PC-9 (cell line): ENCODE data around the gene SPARC. TPM values are rescaled to one million over a fixed set of nuclear protein-coding genes. Genes with fewer than 3 reads are reported as not detected.

Source experiments
- BruUV-seq: library from RNA; stranded (reverse); fragments of 400-500 nt; replicated peaks from 2 replicates; lab custom pipeline; 2021; lab: Mats Ljungman, UMichigan
- CTCF ChIA-PET: fragments of 300-600 bp; sonication (Branson Sonifier 250); formaldehyde crosslinking; loops from one replicate; lab custom pipeline; 2022; ENCODE audit warnings: antibody characterized with exemption; lab: Charles Lee
- POLR2A ChIA-PET: fragments of 300-600 bp; sonication (Branson Sonifier 250); formaldehyde crosslinking; loops from one replicate; lab custom pipeline; 2022; ENCODE audit warnings: antibody characterized with exemption; ENCODE audit not compliant: unreplicated experiment; lab: Charles Lee
- DNase-seq, 2 experiments: peaks; one replicate each; pipeline versions ENCODE4 v3.0.0 to v3.0.0-alpha.2; 2015 to 2022; ENCODE audit warnings: mixed read lengths in 1 of 2
- H2AFZ ChIP-seq: fragments of 200-600 bp; sonication (generic); 2 replicates; pipeline ENCODE4 v1.8.1; 2017; ENCODE audit warnings: antibody characterized with exemption
- H3F3A ChIP-seq: fragments of 200-600 bp; sonication (generic); 2 replicates; pipeline ENCODE4 v1.8.1; 2017; ENCODE audit warnings: antibody characterized with exemption, mild to moderate bottlenecking, low read depth; ENCODE audit not compliant: insufficient read depth
- H3K27ac ChIP-seq: fragments of 200-600 bp; sonication (generic); 2 replicates; pipeline ENCODE4 v1.6.1; 2016; ENCODE audit warnings: mixed run types
- H3K27me3 ChIP-seq: fragments of 200-600 bp; sonication (generic); 2 replicates; pipeline ENCODE4 v1.6.1; 2016; ENCODE audit warnings: low read depth, mixed run types; ENCODE audit not compliant: insufficient read depth
- H3K36me3 ChIP-seq: fragments of 200-600 bp; sonication (generic); 2 replicates; pipeline ENCODE4 v1.6.1; 2016; ENCODE audit warnings: low read depth, mixed run types
- H3K4me1 ChIP-seq: fragments of 200-600 bp; sonication (generic); replicated peaks from 2 replicates; pipeline ENCODE4 v1.6.1; 2016; ENCODE audit warnings: mixed run types; ENCODE audit not compliant: insufficient read depth
- H3K4me2 ChIP-seq: fragments of 200-600 bp; sonication (generic); 2 replicates; pipeline ENCODE4 v1.6.1; 2017; ENCODE audit warnings: mixed run types
- H3K4me3 ChIP-seq: fragments of 200-600 bp; sonication (generic); 2 replicates; pipeline ENCODE4 v1.6.1; 2016; ENCODE audit warnings: mixed run types
- H3K79me2 ChIP-seq: fragments of 200-600 bp; sonication (generic); 2 replicates; pipeline ENCODE4 v1.6.1; 2017; ENCODE audit warnings: low read depth, mixed run types
- H3K9me2 ChIP-seq: fragments of 200-600 bp; sonication (generic); 2 replicates; pipeline ENCODE4 v1.8.1; 2017; ENCODE audit warnings: mild to moderate bottlenecking; ENCODE audit not compliant: insufficient read depth
- H3K9me3 ChIP-seq: fragments of 200-600 bp; sonication (generic); 2 replicates; pipeline ENCODE4 v1.8.1; 2016; ENCODE audit warnings: low read depth; ENCODE audit not compliant: insufficient read depth
- H4K20me1 ChIP-seq: fragments of 200-600 bp; sonication (generic); 2 replicates; pipeline ENCODE4 v1.8.1; 2017; ENCODE audit not compliant: insufficient read depth
- EZH2 ChIP-seq: fragments of 200-600 bp; sonication (generic); IDR thresholded peaks from 2 replicates; pipeline ENCODE4 v1.8.0; 2017; ENCODE audit warnings: antibody characterized with exemption, low read depth
- intact Hi-C: fragments of 100-400 bp; cut with micrococcal nuclease; formaldehyde crosslinking; loops from one replicate; pipeline ENCODE4 v1.10.0; 2022; ENCODE audit not compliant: unreplicated experiment
- total RNA-seq: library from RNA; stranded (reverse); gene quantifications from 2 replicates; pipeline ENCODE4 v1.2.3, GENCODE V29; 2021
- TF ChIP-seq, protein P1 (sequence below): fragments of 200-600 bp; sonication (generic); conservative IDR thresholded peaks from 2 replicates; pipeline ENCODE4 v1.6.1; 2017; ENCODE audit warnings: mixed run types, antibody characterized with exemption, mild to moderate bottlenecking, moderate library complexity

SPARC gene
- total RNA-seq, 1 experiment from 2014 or later = 84.1 TPM

DNA sequence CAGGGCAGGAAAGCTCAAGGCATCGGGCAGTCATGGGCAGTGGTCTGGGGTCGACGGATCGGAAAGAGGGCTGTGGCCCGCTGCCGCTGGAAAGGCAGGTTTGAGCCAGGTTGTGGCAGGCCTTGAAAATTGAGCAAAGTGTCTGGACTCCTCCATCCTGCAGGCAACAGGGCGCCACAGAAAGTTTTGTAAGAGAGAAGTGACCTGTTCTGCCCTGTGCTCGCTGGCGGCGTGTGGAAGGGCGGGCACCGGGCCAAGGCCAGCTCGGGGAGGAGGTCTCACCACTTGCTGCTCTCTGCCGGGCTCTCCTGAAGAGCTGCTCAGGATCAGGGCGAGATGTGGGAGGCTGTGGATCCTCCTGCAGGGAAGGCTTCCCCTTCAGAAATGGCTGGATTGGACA, 54.2 kb downstream of the SPARC start:
- no peak for DNase-seq
- Histone ChIP-seq H4K20me1 (no peaks in the 10 kb centered on the region), H3K79me2 (no peaks in the 10 kb centered on the region), H2AFZ (no peak overlapping the region), H3K4me1 (no peaks in the 10 kb centered on the region), H3K27me3 (peaks cover 23% of the 10 kb centered on the region; the same call in 1 of the 2 replicates), H3K4me3 (no peak overlapping the region), H3F3A (no peaks in the 10 kb centered on the region), H3K36me3 (no peaks in the 10 kb centered on the region), H3K4me2 (no peak overlapping the region), H3K27ac (no peak overlapping the region), H3K9me2 (no peaks in the 10 kb centered on the region), H3K9me3 (no peaks in the 10 kb centered on the region)
- BruUV-seq = no TSS peak
- CTCF ChIA-PET = no interaction called here
- TF ChIP-seq, protein P1, sequence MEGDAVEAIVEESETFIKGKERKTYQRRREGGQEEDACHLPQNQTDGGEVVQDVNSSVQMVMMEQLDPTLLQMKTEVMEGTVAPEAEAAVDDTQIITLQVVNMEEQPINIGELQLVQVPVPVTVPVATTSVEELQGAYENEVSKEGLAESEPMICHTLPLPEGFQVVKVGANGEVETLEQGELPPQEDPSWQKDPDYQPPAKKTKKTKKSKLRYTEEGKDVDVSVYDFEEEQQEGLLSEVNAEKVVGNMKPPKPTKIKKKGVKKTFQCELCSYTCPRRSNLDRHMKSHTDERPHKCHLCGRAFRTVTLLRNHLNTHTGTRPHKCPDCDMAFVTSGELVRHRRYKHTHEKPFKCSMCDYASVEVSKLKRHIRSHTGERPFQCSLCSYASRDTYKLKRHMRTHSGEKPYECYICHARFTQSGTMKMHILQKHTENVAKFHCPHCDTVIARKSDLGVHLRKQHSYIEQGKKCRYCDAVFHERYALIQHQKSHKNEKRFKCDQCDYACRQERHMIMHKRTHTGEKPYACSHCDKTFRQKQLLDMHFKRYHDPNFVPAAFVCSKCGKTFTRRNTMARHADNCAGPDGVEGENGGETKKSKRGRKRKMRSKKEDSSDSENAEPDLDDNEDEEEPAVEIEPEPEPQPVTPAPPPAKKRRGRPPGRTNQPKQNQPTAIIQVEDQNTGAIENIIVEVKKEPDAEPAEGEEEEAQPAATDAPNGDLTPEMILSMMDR = no peak
- no peak for TF ChIP-seq EZH2
- intact Hi-C loops = no loop called here
- POLR2A ChIA-PET = no interaction called here

DNA sequence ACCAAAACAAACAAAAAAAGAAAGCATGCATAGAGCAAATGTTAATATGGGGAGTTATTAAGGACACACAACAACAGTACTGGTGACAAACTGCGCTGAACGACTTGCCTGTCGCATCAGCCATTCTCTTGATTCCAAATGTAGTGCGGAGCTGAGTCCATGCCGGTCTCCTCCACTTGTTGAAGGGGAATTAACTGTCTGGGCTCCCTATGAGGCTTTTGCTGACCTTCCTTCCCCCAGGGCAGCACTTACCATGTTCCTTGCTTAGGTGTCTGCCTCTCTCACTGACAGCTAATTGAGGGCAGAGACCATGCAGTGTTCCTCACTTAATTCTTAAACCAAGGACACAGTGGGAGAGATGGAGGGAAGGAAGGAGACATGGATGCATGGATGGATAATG, 54.8 kb downstream of the SPARC start:
- Histone ChIP-seq H3K36me3 (no peaks in the 10 kb centered on the region), H3K9me3 (no peaks in the 10 kb centered on the region), H3K9me2 (no peaks in the 10 kb centered on the region), H4K20me1 (no peaks in the 10 kb centered on the region), H3K79me2 (no peaks in the 10 kb centered on the region), H3K27me3 (peaks cover 23% of the 10 kb centered on the region; the same call in 1 of the 2 replicates), H3K4me1 (no peaks in the 10 kb centered on the region), H3K4me3 (no peak overlapping the region), H3F3A (no peaks in the 10 kb centered on the region), H2AFZ (no peak overlapping the region), H3K27ac (no peak overlapping the region), H3K4me2 (no peak overlapping the region)
- BruUV-seq = no TSS peak
- intact Hi-C loops = no loop called here
- ChIA-PET POLR2A (no interaction called here), CTCF (no interaction called here)
- DNase-seq = no peak
- TF ChIP-seq, protein P1 = no peak
- no peak for TF ChIP-seq EZH2

DNA sequence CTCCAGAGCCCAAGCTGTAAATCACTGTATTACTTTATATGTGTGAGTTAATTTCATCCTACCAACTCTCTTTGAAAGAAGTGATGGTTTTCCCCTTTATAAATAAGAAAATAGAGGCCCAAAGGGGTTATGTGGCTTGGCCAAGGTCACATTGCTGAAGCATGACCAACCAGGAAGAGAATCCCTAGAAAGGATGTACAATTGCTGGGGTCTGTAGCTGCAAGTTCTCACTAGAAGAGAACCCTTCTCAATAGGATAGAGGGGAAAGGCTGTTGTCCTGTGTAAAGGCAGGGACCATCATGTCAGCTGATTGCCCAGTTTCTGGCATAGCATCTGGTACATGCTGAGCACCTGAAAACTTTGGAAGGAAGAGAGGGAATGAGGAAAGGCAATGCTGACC, 56.6 kb downstream of the SPARC start:
- POLR2A ChIA-PET = no interaction called here
- intact Hi-C loops = no loop called here
- BruUV-seq = no TSS peak

More for the DNA sequence above, 56.6 kb downstream of the SPARC start:
- H3K9me2 ChIP-seq = no peaks in the 10 kb centered on the region
- peaks cover 11% of the 10 kb centered on the region; the same call in 1 of the 2 replicates for H3K27me3 ChIP-seq
- H3K27ac ChIP-seq = no peak overlapping the region
- no peaks in the 10 kb centered on the region for H3K36me3 ChIP-seq
- DNase-seq = no peak
- TF ChIP-seq, protein P1 = no peak
- no peak for TF ChIP-seq EZH2
- no peaks in the 10 kb centered on the region for H3K9me3 ChIP-seq
- H3F3A ChIP-seq = no peaks in the 10 kb centered on the region
- CTCF ChIA-PET = no interaction called here
- no peak overlapping the region for H3K4me3 ChIP-seq
- no peaks in the 10 kb centered on the region for H4K20me1 ChIP-seq
- H2AFZ ChIP-seq = no peak overlapping the region
- no peak overlapping the region for H3K4me2 ChIP-seq
- H3K79me2 ChIP-seq = no peaks in the 10 kb centered on the region
- H3K4me1 ChIP-seq = no peaks in the 10 kb centered on the region
